GM21360 (cell line): Measurements from ENCODE around the gene PEG3.

Experiments used
- ATAC-seq: cut with Tn5 transposase; IDR thresholded peaks from one replicate; pipeline ENCODE4 v1.9.1; 2021; ENCODE audit warnings: mild to moderate bottlenecking, moderate library complexity; ENCODE audit not compliant: unreplicated experiment

Gene PEG3

DNA sequence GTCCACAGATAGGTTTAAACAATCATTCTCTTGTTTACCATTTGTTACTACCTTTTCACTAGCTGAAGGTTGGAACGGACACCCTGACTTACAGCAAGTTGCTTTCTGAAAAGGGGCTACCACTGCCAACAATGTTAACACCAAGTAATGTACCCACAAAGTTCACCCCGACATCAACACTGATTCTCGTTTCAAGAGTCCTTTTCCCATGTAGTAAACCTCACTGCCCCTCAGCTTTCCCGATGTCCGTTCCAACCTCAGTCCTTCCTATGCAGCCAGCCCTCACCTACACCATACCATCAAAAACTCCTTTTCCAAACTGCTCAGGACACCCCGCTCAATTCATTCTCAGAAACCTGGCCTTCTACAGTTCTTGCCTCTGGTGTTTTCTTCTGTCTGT is 29.0 kb downstream of the PEG3 start:
- ATAC-seq: no peak

GRCh38 chr19:56810260-56810659 is 30.3 kb downstream of the PEG3 start:
- ATAC-seq: no peak

GRCh38 chr19:56808717-56809392 is 31.7 kb downstream of the PEG3 start:
- ATAC-seq: no peak

GRCh38 chr19:56806639-56807038 is 33.9 kb downstream of the PEG3 start:
- ATAC-seq: no peak
